Psoas muscle (tissue), 8 donors: ENCODE measurements around the gene SYCP3. TPM values are rescaled to one million over a fixed set of nuclear protein-coding genes. Genes with fewer than 3 reads are reported as not detected.

Source experiments
- ATAC-seq, 4 donors: fragments of 200-7000 bp; cut with Tn5 transposase; one replicate each; pipeline ENCODE4 v1.9.1; 2020; ENCODE audit warnings: moderate library complexity in 3 of 4, mild to moderate bottlenecking in 2 of 4
- DNase-seq, 2 donors: peaks; one replicate each; pipeline ENCODE4 v3.0.0-alpha.2; 2020
- H3K27ac ChIP-seq: fragments of 200-600 bp; one replicate; pipeline ENCODE4 v1.8.0; 2022
- H3K27me3 ChIP-seq, 3 donors: fragments of 200-600 bp in 1 of 3; one replicate each; pipeline versions ENCODE4 v1.6.1 to v1.8.0; 2013 to 2022; ENCODE audit warnings: low read length in 2 of 3, mild to moderate bottlenecking in 2 of 3, moderate library complexity in 1 of 3; ENCODE audit not compliant: insufficient read depth in 3 of 3
- H3K36me3 ChIP-seq, 2 donors: fragments of 200-600 bp in 1 of 2; one replicate each; pipeline versions ENCODE4 v1.6.1 to v1.8.0; 2013 to 2022; ENCODE audit warnings: low read depth in 1 of 2, mild to moderate bottlenecking in 1 of 2, moderate library complexity in 1 of 2; ENCODE audit not compliant: insufficient read depth in 1 of 2
- H3K4me1 ChIP-seq: fragments of 200-600 bp; one replicate; pipeline ENCODE4 v1.8.0; 2022
- H3K4me3 ChIP-seq: fragments of 200-600 bp; one replicate; pipeline ENCODE4 v1.8.0; 2022; ENCODE audit warnings: mild to moderate bottlenecking
- H3K9me3 ChIP-seq: fragments of 200-600 bp; one replicate; pipeline ENCODE4 v1.8.0; 2022
- CTCF ChIP-seq: fragments of 200-600 bp; IDR thresholded peaks from one replicate; pipeline ENCODE4 v1.8.0; 2022; ENCODE audit warnings: antibody characterized with exemption
- WGBS, 3 donors: extraction: QIAGEN DNeasy Blood & Tissue Kit; methylation state at CpG; one replicate each; pipeline versions ENCODE4 v1.1.6 to v1.1.7; 2013; 5-methylcytosine and 5-hydroxymethylcytosine counted together
- intact Hi-C, 2 donors: fragments of 100-400 bp; cut with DNase I; formaldehyde crosslinking; loops; one replicate each; pipeline versions ENCODE4 v1.11.0 to v1.14.2; 2022
- polyA plus RNA-seq, 3 donors: library from polyadenylated mRNA; stranded (reverse); fragments of 200-250 nt; gene quantifications; one replicate each; pipeline ENCODE4 v1.2.3, GENCODE V29; 2013
- total RNA-seq, 4 donors: library from RNA; stranded (reverse); fragmentation: NEBNext Ultra II Directional in 2 of 4; extraction: Animal tissue kit (Norgen Biotek cat#: 25700) in 2 of 4; gene quantifications; one replicate each; pipeline versions ENCODE4 v1.2.1 to v1.2.4, GENCODE V29; 2021 to 2023
- donor health status: healthy with polysubstance abuse.
- donor health status: DM: no; HTN: no; CAD: no; lungs with moderate emphysema.
- donor health status: Bipolar disorder and iron deficiency.
- donor health status: healthy.
- donor health status: DM: yes; HTN: yes; CAD: no.
- donor health status: DM: no; HTN: no; CAD: no.
- donor health status: DM: no; HTN: no; CAD: no.
- donor health status: DM: yes; HTN: yes; CAD: no.

Gene SYCP3
- total and polyA plus RNA-seq, 7 donors = 0.04 to 0.28 (median 0.23) TPM; not detected in 4

GRCh38 chr12:101695706-101696105, 43.6 kb downstream of the SYCP3 start:
- TF ChIP-seq CTCF = no peak
- Histone ChIP-seq H3K4me1 (peaks cover 28% of the 10 kb centered on the region), H3K36me3 (no peaks in the 10 kb centered on the region), H3K27me3 (no peaks in the 10 kb centered on the region), H3K4me3 (peak overlapping the region; percentile 96), H3K27ac (peak overlapping the region; percentile 97), H3K9me3 (peaks cover 5% of the 10 kb centered on the region)
- WGBS, 3 donors = 52 to 78% (median 76%) methylated on average over 1 of the region's 1 CpG
- intact Hi-C loops = loop anchor here in 1 of 2 donors (10.0 kb wide), 2 partner anchors 201 to 291 kb away; partner anchors contain the start of gene ARL1
- ATAC-seq = no peak
- DNase-seq = no peak

- no peak for TF ChIP-seq CTCF
- intact Hi-C loops = loop anchor here in 1 of 2 donors (10.0 kb wide), 2 partner anchors 200 to 290 kb away; partner anchors contain the start of gene ARL1
- peak overlapping the region; percentile 97 for H3K27ac ChIP-seq
- DNase-seq = no peak
- H3K36me3 ChIP-seq = no peaks in the 10 kb centered on the region
- H3K4me3 ChIP-seq = no peak overlapping the region
- 84 to 98% (median 87%) methylated on average over 2 of the region's 2 CpGs for WGBS, 3 donors
- H3K27me3 ChIP-seq = no peaks in the 10 kb centered on the region
- peaks cover 23% of the 10 kb centered on the region for H3K4me1 ChIP-seq
- H3K9me3 ChIP-seq = peaks cover 5% of the 10 kb centered on the region
- no peak for ATAC-seq
Observed at GRCh38 chr12:101694986-101695385, 44.3 kb downstream of the SYCP3 start.

- intact Hi-C loops = loop anchor here in 1 of 2 donors (10.0 kb wide), 2 partner anchors 200 to 290 kb away; partner anchors contain the start of gene ARL1
- 88 to 95% (median 94%) methylated on average over 2 of the region's 2 CpGs for WGBS, 3 donors
- Histone ChIP-seq H3K27me3 (no peaks in the 10 kb centered on the region), H3K36me3 (no peaks in the 10 kb centered on the region), H3K4me1 (peaks cover 16% of the 10 kb centered on the region), H3K27ac (peak overlapping the region; percentile 37), H3K4me3 (no peak overlapping the region), H3K9me3 (peaks cover 5% of the 10 kb centered on the region)
- TF ChIP-seq CTCF = no peak
- no peak for DNase-seq
- no peak for ATAC-seq
Observed at GRCh38 chr12:101694297-101694848, 44.9 kb downstream of the SYCP3 start.

- H3K27ac ChIP-seq = no peak overlapping the region
- no peak for ATAC-seq
- no peak for DNase-seq
- intact Hi-C loops = loop anchor here in 1 of 2 donors (10.0 kb wide), 2 partner anchors 197 to 287 kb away; partner anchors contain the start of gene ARL1
- H3K36me3 ChIP-seq = peaks cover 0 to 2% of the 10 kb centered on the region in 2 donors
- H3K27me3 ChIP-seq = no peaks in the 10 kb centered on the region
- TF ChIP-seq CTCF = no peak
- 77 to 78% (median 77%) methylated on average over 1 of the region's 1 CpG for WGBS, 3 donors
- H3K4me1 ChIP-seq = peaks cover 9% of the 10 kb centered on the region
- H3K4me3 ChIP-seq = no peak overlapping the region
- H3K9me3 ChIP-seq = peaks cover 5% of the 10 kb centered on the region
Observed at GRCh38 chr12:101691503-101692096, 47.7 kb downstream of the SYCP3 start.
